H1 (cell line): Measurements from ENCODE around the gene SNRNP40.

Experiments
- CBX5 ChIP-seq: fragments of 300-800, 300-1000 bp; sonication (generic); IDR thresholded peaks from 2 replicates; pipeline ENCODE4 v1.7.1; 2016; ENCODE audit warnings: antibody characterized with exemption, low read length, low read depth
- CBX8 ChIP-seq: fragments of 300-800, 300-1000 bp; sonication (generic); IDR thresholded peaks from 2 replicates; pipeline ENCODE4 v1.7.1; 2016; ENCODE audit warnings: low read depth, low read length, borderline replicate concordance
- EP300 ChIP-seq, 2 experiments: IDR thresholded peaks; 1 replicate in 1 of 2; 2 replicates in 1 of 2; pipeline ENCODE4 v1.6.1; 2011 to 2012; ENCODE audit warnings: low read depth in 2 of 2, low read length in 2 of 2, mild to moderate bottlenecking in 2 of 2, borderline replicate concordance in 1 of 2, inconsistent platforms in 1 of 2, moderate library complexity in 1 of 2
- TF ChIP-seq, protein P1 (sequence below), 3 experiments: IDR thresholded peaks; 1 replicate in 2 of 3; 2 replicates in 1 of 3; pipeline versions ENCODE4 v1.5.1 to v1.6.1; 2011; ENCODE audit warnings: low read length in 3 of 3, mild to moderate bottlenecking in 3 of 3, inconsistent platforms in 2 of 3, low read depth in 1 of 3, moderate library complexity in 1 of 3; ENCODE audit not compliant: insufficient read depth in 1 of 3; ENCODE audit errors: control extremely low read depth in 1 of 3

DNA sequence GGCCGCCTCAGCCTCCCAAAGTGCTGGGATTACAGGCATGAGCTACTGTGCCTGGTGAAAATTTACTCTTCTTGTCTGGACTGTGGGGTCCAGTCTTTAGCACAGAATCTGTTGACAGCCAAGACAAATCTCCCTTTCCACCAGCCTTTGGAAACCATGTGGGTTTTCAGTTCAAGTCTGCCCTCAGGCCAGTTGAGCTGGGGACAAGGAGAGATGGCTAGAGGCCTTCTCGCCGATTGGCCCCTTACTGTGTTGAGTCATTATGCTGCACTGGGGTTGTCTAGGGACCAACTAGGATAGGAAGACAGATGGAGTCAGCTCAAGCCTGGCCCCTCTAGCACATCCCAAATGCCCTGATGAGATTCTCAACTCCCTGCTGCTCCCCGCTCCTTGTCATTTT is 48.3 kb downstream of the SNRNP40 start:
- TF ChIP-seq EP300 (IDR thresholded peaks at IDR 0.05; ENCODE audit: borderline replicate concordance in 1 of 2, low read depth in 2 of 2, low read length in 2 of 2) (no peak), CBX8 (no peak), CBX5 (no peak)
- TF ChIP-seq, protein P1, sequence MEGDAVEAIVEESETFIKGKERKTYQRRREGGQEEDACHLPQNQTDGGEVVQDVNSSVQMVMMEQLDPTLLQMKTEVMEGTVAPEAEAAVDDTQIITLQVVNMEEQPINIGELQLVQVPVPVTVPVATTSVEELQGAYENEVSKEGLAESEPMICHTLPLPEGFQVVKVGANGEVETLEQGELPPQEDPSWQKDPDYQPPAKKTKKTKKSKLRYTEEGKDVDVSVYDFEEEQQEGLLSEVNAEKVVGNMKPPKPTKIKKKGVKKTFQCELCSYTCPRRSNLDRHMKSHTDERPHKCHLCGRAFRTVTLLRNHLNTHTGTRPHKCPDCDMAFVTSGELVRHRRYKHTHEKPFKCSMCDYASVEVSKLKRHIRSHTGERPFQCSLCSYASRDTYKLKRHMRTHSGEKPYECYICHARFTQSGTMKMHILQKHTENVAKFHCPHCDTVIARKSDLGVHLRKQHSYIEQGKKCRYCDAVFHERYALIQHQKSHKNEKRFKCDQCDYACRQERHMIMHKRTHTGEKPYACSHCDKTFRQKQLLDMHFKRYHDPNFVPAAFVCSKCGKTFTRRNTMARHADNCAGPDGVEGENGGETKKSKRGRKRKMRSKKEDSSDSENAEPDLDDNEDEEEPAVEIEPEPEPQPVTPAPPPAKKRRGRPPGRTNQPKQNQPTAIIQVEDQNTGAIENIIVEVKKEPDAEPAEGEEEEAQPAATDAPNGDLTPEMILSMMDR (IDR thresholded peaks at IDR 0.05; ENCODE audit: control extremely low read depth in 1 of 3, insufficient read depth in 1 of 3, low read depth in 1 of 3, low read length in 3 of 3) = no peak
